Hepatocyte (in vitro differentiated cells): Measurements from ENCODE around the gene KDM4B. TPM values are rescaled to one million over a fixed set of nuclear protein-coding genes. Genes with fewer than 3 reads are reported as not detected.

Experiments
- DNase-seq: peaks from one replicate; pipeline ENCODE4 v3.0.0-alpha.2; 2016; ENCODE audit warnings: low spot score
- H2AFZ ChIP-seq: fragments of 200-600 bp; sonication (generic); 2 replicates; pipeline ENCODE4 v1.6.0; 2016; ENCODE audit warnings: antibody characterized with exemption, mild to moderate bottlenecking
- H3K27ac ChIP-seq: fragments of 200-600 bp; sonication (generic); 2 replicates; pipeline ENCODE4 v1.5.1; 2016; ENCODE audit warnings: mild to moderate bottlenecking
- H3K27me3 ChIP-seq: fragments of 200-600 bp; sonication (generic); 2 replicates; pipeline ENCODE4 v1.6.1; 2016
- H3K36me3 ChIP-seq: fragments of 200-600 bp; sonication (generic); replicated peaks from 2 replicates; pipeline ENCODE4 v1.5.1; 2016; ENCODE audit warnings: low read depth; ENCODE audit not compliant: insufficient read depth
- H3K4me1 ChIP-seq: fragments of 200-600 bp; sonication (generic); 2 replicates; pipeline ENCODE4 v1.5.1; 2016; ENCODE audit warnings: mild to moderate bottlenecking, moderate library complexity; ENCODE audit not compliant: insufficient read depth
- H3K4me2 ChIP-seq: fragments of 200-600 bp; sonication (generic); 2 replicates; pipeline ENCODE4 v1.6.0; 2016
- H3K4me3 ChIP-seq: fragments of 200-600 bp; sonication (generic); 2 replicates; pipeline ENCODE4 v1.5.1; 2016; ENCODE audit warnings: mild to moderate bottlenecking
- H3K79me2 ChIP-seq: fragments of 200-600 bp; sonication (generic); 2 replicates; pipeline ENCODE4 v1.6.0; 2017; ENCODE audit warnings: mild to moderate bottlenecking
- H3K9me2 ChIP-seq: fragments of 200-600 bp; sonication (generic); replicated peaks from 2 replicates; pipeline ENCODE4 v1.6.0; 2017; ENCODE audit warnings: mild to moderate bottlenecking; ENCODE audit not compliant: insufficient read depth
- H3K9me3 ChIP-seq: fragments of 200-600 bp; sonication (generic); 2 replicates; pipeline ENCODE4 v1.5.1; 2016; ENCODE audit warnings: low read depth, mild to moderate bottlenecking
- H4K20me1 ChIP-seq: fragments of 200-600 bp; sonication (generic); 2 replicates; pipeline ENCODE4 v1.6.0; 2016; ENCODE audit warnings: mild to moderate bottlenecking; ENCODE audit not compliant: insufficient read depth, poor library complexity, severe bottlenecking
- CTCF ChIP-seq: fragments of 200-600 bp; sonication (generic); IDR thresholded peaks from 2 replicates; pipeline ENCODE4 v1.5.1; 2016; ENCODE audit warnings: antibody characterized with exemption, mild to moderate bottlenecking; ENCODE audit not compliant: poor library complexity
- EZH2 ChIP-seq: fragments of 200-600 bp; sonication (generic); IDR thresholded peaks from 2 replicates; pipeline ENCODE4 v1.6.1; 2016; ENCODE audit warnings: antibody characterized with exemption, mild to moderate bottlenecking, borderline replicate concordance
- EZH2phosphoT487 ChIP-seq: fragments of 200-600 bp; sonication (generic); IDR thresholded peaks from one replicate; pipeline ENCODE4 v1.6.1; 2018; ENCODE audit warnings: antibody characterized with exemption, mild to moderate bottlenecking, low read depth, moderate library complexity; ENCODE audit not compliant: unreplicated experiment, severe bottlenecking
- WGBS: methylation state at CpG from one replicate; pipeline ENCODE4 v1.1.6; 2016; ENCODE audit warnings: low lambda C conversion rate; ENCODE audit errors: missing lambda C conversion rate; 5-methylcytosine and 5-hydroxymethylcytosine counted together
- polyA plus RNA-seq: library from polyadenylated mRNA; unstranded; fragments of >200 nt; fragmentation: Nextera tagmentation; extraction: Ambion mirVana; gene quantifications from 2 replicates; pipeline ENCODE4 v1.2.1, GENCODE V29; 2016
- total RNA-seq: library from RNA; depleted of rRNA; stranded (reverse); fragments of >200 nt; gene quantifications from 2 replicates; pipeline ENCODE4 v1.2.3, GENCODE V29; 2014

Gene KDM4B
- total and polyA plus RNA-seq, 2 experiments from 2014 or later, result 22.2 to 29.6 TPM

DNA sequence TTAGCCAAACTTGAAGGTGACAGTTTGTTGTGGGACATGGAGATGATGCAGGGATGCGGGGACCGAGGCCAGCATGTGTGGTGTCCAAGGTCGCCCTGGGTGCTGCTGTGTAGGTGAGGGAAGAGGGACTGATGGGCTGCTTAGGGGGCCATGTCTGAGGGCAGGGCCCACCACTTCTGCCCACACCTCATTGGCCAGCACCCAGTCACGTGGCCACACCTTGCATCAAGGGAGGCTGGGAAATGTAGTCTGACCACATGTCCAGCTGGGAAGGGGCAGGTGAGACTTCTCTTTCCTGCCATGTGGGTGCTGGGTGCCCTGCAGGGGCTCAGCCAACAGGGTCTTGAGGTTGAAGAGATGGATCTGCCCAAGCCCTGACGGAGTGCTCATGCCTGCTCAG is 88.9 kb downstream of the KDM4B start:
- Histone ChIP-seq H3K9me2 (no peaks in the 10 kb centered on the region), H3K27me3 (no peaks in the 10 kb centered on the region), H3K27ac (no peak overlapping the region), H3K4me2 (no peak overlapping the region), H3K4me1 (no peaks in the 10 kb centered on the region), H3K36me3 (no peaks in the 10 kb centered on the region), H3K9me3 (no peaks in the 10 kb centered on the region), H3K79me2 (no peaks in the 10 kb centered on the region), H3K4me3 (no peak overlapping the region), H4K20me1 (no peaks in the 10 kb centered on the region), H2AFZ (no peak overlapping the region)
- no peak for DNase-seq
- TF ChIP-seq EZH2phosphoT487, result no peak
- no peak for TF ChIP-seq EZH2
- TF ChIP-seq CTCF, result no peak
- WGBS, result 90% methylated on average over 5 of the region's 5 CpGs

DNA sequence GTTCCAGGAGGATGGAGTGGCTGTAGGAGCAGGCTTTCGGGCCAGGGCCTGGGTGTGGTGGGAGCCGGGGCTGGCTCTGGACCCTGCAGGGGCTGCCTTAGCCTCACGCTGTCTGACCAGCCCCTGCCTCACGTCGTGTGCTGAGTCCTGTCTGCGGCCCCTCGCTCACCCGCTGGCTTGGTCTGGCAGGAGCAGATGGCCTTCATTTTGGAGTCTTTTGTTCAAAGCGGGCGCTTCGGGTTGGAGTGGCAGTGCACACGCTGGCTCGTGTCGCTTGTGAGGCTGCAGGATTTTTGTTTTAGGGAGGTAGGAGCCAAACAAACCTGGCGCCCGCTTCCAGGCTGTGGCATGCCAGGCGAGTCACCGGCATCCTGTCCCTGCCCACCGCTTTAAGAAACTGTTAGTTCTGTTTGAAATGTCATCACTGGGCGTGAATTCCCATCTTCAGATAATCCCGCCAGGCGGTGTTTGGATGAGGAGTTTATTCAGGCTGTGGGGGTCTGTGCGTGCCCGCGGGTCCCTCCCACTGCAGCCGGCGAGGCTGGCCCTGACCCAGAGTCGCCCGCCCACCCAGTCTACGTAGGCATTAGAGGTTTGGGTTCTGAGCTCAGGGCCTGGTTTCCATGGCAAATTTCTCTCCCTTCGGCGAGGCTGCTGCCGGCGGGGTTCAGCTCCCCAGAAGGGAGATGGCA is 89.8 kb downstream of the KDM4B start:
- no peak overlapping the region for H3K27ac ChIP-seq
- H3K4me3 ChIP-seq, result no peak overlapping the region
- no peak overlapping the region for H3K4me2 ChIP-seq
- H2AFZ ChIP-seq, result no peak overlapping the region
- H3K9me3 ChIP-seq, result no peaks in the 10 kb centered on the region
- H3K9me2 ChIP-seq, result no peaks in the 10 kb centered on the region
- H3K79me2 ChIP-seq, result no peaks in the 10 kb centered on the region
- no peak for DNase-seq
- H3K36me3 ChIP-seq, result no peaks in the 10 kb centered on the region
- H3K4me1 ChIP-seq, result no peaks in the 10 kb centered on the region
- peaks cover 2% of the 10 kb centered on the region for H4K20me1 ChIP-seq
- TF ChIP-seq EZH2 (no peak), EZH2phosphoT487 (no peak), CTCF (no peak)
- WGBS, result 94% methylated on average over 34 of the region's 34 CpGs
- no peaks in the 10 kb centered on the region for H3K27me3 ChIP-seq

DNA sequence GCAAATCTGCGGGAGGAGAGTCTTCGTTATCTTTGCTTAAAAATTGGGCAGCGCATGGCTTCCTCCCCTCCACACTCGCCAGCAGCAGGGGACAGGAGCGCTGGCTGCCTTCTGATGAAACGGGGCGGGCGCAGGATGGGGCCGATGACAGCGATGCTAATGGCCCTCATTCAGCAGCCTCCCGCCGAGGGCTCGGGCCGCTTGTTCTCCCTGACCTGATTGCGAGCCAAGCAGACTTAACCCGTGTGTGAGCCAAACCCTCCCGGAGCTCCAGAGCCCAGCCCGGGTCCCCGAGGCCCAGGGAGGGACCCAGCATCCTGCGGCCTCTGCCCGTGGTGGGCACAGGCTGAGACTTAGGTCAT is 90.3 kb downstream of the KDM4B start:
- H3K27me3 ChIP-seq, result no peaks in the 10 kb centered on the region
- H3K27ac ChIP-seq, result no peak overlapping the region
- H3K79me2 ChIP-seq, result no peaks in the 10 kb centered on the region
- no peaks in the 10 kb centered on the region for H3K9me3 ChIP-seq
- H4K20me1 ChIP-seq, result peaks cover 2% of the 10 kb centered on the region
- no peak overlapping the region for H2AFZ ChIP-seq
- no peak overlapping the region for H3K4me2 ChIP-seq
- no peaks in the 10 kb centered on the region for H3K36me3 ChIP-seq
- no peak for DNase-seq
- no peaks in the 10 kb centered on the region for H3K9me2 ChIP-seq
- H3K4me1 ChIP-seq, result no peaks in the 10 kb centered on the region
- H3K4me3 ChIP-seq, result no peak overlapping the region
- TF ChIP-seq EZH2phosphoT487 (no peak), EZH2 (no peak), CTCF (no peak)
- WGBS, result 93% methylated on average over 21 of the region's 21 CpGs
